GM12891 (cell line): ENCODE results near the gene KRT2.

Source experiments
- POLR2A ChIP-seq: IDR thresholded peaks from 2 replicates; pipeline ENCODE4 v1.6.1; 2011; ENCODE audit warnings: low read depth, low read length, control low read depth
- POLR2AphosphoS5 ChIP-seq: IDR thresholded peaks from 2 replicates; pipeline ENCODE4 v1.6.1; 2011; ENCODE audit warnings: low read depth, low read length, control low read depth
- TAF1 ChIP-seq: IDR thresholded peaks from 2 replicates; pipeline ENCODE4 v1.6.1; 2011; ENCODE audit warnings: low read depth, low read length, control low read depth

DNA sequence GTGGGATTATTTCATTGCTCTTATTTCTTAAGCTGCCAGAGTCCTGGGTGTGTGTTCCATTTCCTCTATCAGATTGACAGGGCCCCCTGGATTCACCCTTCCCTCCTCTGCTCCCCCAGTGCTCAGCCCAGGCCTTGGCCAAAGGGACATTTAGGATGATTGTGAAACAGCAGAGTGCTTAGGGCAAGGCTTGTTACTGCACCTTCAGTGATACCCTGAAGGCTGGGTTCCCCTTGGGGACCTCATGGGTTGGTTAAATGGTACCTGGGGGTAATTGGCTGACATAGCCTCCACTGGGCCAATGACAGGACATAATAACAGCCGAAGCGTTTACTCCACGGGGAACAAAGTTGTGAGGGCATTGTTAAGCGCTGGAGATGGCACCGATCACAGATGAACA lies 49.5 kb downstream of the KRT2 start:
- TF ChIP-seq POLR2A (no peak), TAF1 (no peak), POLR2AphosphoS5 (no peak)
